ENCODE measurements around the gene PKNOX2.

DNA sequence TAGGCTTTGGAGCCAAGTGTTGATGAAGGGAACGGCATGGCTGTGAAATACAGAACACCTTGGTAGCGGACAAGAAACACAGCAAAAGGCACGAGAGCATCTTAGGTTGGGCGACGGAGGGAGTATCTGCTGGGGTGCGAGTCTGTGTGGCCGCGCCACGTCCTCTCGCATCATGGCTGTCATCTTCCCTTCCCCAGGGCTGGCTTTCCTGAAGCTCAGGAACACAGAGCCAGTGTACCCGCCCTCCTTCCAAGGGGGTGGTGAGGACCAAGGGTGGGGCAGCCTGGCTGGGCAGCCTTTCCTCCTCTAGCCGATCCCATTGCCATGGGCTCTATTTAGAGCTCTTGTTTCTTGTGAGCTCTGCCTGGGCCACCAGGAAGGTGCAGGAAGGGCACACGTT, 177.1 kb downstream of the PKNOX2 start:
- TF ChIP-seq CTCF (IDR thresholded peaks at IDR 0.05) (no peak), POLR2A (IDR thresholded peaks at IDR 0.05) (no peak), EP300 (IDR thresholded peaks at IDR 0.05) (no peak)

Data from ovary (tissue), 3 donors.